ENCODE data around the gene ELSPBP1.
"Not testable (repeated sequence)": the region's sequence is repeated elsewhere in the genome, so short reads cannot be mapped to it uniquely, and the experiment has no call there.

The ELSPBP1 gene

DNA sequence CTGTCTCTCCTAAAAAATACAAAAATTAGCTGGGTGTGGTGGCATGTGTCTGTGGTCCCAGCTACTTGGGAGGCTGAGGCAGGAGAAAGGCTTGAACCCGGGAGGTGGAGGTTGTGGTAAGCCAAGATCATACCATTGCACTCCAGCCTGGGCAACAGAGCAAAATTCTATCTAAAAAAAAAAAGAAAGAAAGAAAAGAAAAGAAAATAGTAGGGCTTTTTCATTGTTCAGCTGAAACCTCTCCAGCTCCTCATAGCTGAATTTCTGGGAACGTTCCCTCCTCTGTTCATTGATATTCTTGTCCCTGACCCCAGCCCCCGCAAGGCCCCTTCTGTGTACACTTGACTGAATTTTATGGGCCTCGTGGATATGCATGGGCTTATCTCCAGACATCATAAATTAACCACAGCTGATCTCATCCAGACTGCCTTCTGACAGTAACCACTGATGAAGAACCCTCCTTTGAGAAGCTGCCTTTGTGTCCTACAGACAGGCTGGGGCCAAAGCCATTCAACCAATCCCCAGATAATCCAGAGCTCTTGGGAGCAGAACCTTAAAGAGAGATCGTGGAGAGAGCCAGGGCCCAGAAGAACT lies at the start of gene ELSPBP1:
Gene ELSPBP1 (plus strand): TSS at position 424 of the 594 bp plus-strand sequence. CDS start 14,036 bp downstream, outside the sequence.
- no peak for DNase-seq

DNA sequence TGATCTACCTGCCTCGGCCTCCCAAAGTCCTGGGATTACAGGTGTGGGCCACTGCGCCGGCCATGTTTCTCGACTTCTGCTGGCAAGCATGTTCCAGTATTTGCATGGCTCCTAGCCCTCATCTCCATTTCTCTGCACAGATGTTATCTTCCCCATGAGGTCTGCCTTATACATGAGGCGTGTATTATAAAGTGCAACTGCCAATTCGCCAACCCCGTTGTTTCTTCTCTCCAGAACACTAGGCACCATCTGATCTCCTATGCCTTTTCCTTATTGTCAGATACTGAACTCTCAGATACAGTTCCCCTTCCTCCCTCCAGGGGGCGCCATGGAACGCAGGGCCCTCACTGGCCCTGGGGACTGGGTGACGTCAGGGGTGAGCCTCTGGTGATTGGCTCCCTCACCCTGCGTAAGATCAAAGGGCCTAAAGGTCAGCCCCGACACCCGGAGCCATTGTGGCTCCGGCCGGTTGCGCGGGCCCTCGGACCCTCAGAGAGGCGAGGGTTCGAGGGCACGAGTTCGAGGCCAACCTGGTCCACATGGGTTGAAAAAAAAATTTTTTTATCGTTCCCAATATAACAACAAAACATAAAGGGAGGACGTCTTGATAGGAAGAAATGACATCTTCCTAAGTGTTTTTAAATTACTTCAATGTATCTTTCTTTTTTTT lies 44.4 kb upstream of the ELSPBP1 start:
- DNase-seq: not testable (repeated sequence)

DNA sequence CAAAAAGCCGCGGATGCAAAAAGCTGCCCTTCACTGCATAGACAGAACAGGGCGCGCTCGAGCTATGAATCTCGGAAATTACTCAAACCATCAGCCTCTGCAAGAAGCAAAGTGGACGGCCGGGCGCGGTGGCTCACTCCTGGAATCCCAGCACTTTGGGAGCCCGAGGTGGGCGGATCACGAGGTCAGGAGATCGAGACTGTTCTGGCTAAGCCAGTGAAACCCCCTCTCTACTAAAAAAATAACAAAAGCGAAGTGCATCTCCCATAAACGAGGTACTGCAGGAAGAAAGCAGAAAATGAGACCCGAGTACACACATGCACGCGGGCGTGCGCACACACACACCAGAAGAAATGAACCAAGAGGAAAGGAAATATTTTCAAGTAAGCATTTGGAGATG lies 42.3 kb upstream of the ELSPBP1 start:
- not testable (repeated sequence) for DNase-seq

DNA sequence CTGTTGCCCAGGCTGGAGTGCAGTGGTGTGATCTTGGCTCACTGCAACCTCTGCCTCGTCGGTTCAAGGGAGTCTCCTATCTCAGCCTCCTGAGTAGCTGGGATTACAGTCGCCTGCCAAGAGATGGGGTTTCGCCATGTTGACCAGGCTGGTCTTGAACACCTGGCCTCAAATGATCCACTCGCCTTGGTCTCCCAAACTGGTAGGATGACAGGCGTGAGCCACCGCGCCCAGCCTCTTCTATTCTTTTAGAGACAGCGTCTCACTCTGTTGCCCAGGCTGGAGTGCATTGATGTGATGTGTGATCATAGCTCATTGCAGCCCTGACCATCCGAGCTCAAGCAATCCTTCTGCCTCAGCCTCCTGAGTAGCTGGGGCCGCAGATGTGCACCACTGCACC lies 38.5 kb upstream of the ELSPBP1 start:
- not testable (repeated sequence) for DNase-seq

DNA sequence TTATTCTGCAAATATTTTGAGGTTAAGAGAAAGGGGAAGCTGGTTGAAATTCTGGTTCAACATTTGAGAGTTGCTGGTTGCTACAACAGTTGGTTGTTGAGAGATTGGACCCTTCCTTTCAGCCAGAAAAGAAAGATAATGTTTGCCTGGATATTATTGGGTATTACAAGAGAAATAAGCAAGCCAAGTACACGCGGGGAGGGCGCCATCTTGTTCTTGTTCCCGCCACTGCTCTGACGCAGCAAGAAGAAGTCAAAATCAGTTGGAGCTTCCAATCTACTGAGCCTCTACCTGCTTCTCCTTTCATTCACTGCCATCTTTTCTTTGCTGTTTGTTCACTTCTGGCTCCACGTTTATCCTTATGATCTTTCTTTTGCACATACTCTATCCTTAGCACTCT lies 20.9 kb upstream of the ELSPBP1 start:
- no peak for DNase-seq

DNA sequence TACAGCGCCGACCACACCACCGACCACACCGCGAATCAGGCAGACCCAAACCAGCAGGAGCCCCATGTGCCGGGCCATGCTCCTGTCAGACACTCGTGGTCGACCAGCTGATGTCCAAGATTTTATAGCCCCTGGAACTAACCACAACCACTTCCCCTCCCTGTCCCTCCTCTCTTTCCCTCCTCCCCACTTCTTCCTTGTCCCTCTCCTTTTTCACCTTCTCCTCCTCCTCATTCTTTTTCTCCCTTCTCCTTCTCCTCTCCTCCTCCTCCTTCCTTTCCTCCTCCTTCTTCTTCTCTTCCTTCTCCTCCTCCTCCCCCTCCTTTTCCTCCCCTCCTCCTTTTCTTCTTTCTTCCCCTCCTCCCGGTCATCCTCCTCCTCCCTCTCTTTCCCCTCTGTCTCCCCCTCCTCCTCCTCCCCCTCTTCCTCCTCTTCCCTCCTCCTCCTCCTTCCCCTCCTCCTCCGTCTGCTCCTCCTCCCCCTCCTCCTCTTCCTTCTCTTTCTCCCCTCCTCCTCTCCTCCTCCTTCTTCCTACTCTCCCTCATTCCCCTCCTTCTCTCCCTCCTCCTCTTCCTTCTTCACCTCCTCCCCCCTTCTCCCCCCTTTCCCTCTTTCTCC lies 3.1 kb upstream of the ELSPBP1 start:
- DNase-seq: no peak

DNA sequence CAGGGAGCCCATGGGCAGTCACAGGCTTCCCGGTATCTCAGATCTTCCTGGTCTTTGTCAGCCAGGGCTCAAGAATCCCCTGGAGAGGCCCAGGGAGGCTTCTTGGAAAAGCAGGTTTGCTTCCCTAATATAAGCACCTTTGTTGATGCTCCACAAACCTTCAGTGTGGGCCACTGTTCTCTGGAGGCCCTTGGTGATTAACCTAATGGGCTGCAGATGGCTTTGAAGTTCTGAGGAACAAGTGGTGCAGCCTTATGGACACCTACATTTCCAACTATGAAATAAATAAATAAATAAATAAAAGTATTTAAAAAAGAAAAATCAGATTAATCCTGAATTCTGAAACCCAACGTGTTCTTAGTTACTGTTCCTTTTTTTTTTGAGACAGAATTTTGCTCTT lies 2.4 kb upstream of the ELSPBP1 start, which contains the start of gene BSPH1:
Gene BSPH1 (minus strand): TSS at position 101 of the 400 bp plus-strand sequence. CDS start 89 bp downstream, at position 12.
- no peak for DNase-seq

DNA sequence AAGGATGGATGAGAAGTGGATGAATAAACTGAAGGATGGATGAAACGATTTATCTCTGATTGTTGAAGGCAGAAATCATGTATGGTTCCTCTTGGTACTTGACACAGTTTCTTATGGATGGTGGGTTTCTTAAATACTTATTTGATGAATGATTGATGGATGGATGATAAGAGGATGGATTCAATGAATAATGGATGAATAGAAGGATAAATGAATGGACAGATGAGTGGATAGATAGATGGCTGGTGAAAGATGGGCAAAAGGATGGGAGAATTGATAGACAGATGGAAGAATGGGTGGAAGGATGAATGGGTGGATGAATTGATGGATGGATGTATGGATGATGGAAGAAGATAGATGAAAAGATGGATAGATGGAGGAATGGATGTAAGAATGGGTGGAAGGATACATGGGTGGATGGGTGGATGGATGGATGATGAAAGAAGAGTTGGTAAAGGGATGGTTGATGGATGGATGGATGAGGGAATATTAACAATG lies 1.8 kb downstream of the ELSPBP1 start:
- DNase-seq: no peak

DNA sequence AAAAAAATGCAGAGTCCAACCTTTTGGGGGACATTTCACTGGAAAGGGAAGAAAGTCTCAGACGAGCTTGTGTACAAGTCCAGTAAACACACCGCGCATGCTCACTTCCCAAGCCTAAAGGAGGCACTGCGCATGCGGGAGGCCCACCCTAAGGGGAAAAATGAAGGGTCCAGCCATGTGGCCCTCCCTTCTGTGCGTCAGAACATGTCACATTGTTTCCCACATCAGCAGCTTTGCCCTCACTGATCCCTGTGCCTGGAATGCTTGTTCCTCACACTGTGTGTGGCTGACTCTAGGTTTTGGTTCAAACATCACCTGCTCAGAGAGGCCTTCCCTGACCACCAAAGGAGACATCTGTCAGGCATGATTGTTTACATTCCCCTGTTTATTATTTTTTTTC lies 4.4 kb downstream of the ELSPBP1 start:
- DNase-seq: no peak

DNA sequence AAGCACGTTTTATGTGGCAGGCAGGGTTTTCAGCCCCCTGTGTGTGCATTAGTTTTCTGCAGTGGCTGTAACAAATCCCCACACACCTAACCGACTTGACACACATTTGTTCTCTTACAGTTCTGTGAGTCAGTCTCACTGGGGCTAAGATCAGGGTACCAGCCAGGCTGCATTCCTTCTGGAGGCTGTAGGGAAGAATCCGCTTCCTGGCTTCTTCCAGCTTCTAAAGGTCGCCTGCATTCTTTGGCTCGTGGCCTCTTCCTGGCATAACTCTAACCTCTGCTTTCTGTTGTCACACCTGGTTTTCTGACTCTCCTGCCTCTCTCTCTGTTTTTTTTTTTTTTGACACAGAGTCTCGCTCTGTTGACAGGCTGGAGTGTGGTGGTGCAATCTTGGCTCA lies 6.4 kb downstream of the ELSPBP1 start:
- DNase-seq: no peak

DNA sequence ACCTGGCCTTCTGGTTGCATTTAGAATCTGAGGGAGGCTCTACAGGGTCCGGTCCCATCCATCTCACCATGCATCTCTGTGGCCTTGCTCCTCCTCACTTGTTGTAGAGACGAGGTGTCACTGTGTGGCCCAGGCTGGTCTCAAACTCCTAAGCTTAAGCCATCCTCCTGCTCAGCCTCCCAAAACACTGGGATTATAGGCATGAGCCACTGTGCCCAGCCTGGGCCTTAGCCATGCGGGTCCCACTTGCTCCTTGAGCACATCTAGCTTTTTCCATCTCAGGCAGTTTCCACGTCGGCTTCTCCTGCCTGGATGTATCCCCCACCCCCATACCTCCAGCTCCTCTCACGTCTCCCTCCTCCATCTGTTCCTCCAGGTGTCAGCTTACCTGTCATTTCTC lies 9.8 kb downstream of the ELSPBP1 start:
- no peak for DNase-seq

DNA sequence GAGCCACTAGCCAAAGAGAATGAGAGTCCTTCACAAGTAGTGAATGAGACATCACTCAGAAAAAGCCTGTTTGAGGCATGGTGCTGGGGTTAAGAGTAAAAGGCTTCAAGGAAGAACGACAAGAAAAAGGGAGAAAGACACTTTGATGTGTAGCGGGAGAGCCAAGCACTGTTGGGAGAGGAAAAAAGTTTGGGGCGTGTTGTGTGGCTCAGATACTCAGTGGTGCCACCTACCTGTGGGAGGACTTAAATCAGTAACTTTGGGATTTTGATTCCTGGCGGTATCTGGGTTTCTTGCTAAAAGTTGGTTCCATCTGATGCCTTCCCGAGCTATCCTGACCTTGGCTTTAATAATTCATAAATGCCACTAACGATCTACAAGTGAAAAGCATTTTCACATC lies 12.3 kb downstream of the ELSPBP1 start:
- DNase-seq: no peak

DNA sequence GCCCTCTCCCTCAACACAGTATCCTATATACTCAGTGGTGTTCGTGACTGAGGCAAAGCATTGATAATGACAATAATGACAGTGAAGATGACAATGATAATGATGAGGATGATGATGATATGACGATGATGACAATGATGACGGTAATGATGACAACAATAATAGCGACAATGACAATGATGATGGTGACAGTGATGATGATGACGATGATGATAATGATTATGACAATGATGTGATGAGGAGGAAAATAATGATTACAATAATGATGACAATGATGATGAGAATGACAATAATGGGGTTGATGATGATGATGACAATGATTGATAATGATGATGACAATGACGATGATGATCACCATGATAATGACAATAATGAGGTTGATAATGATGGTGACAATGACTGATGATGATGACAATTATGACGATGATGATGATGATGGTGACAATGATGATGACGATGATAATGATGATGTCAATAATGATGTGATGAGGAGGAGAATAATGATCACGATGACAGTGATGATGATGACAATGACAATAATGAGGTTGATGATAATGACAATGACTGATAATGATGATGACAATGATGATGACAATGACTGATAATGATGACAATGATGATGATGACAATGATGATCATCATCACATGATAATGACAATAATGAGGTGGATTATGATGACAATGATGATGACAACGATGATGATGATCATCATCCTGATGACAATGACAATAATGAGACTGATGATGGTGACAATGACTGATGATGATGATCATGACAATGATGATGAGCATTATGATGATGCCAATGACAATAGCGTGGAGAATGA lies 16.7 kb downstream of the ELSPBP1 start:
- no peak for DNase-seq

DNA sequence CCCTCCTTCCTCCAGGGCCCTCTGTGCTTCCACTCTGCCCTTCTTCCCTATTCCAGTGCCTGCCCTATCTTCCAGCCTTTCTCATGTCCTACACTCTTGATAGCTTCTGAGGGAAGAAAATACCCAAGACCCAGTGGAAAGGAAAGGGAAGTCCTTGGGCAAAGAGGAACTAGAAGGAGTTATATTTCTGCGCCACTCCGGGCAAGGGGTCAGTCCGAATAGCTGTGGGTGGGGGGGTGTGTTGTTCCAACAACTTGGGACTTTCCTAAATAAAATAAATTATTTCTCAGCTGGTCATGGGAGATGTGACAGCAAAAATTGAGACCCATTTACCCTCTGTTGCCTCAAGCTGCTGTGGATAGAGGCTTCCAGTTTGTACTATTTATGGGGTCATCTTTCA lies 26.3 kb downstream of the ELSPBP1 start:
- DNase-seq: no peak

DNA sequence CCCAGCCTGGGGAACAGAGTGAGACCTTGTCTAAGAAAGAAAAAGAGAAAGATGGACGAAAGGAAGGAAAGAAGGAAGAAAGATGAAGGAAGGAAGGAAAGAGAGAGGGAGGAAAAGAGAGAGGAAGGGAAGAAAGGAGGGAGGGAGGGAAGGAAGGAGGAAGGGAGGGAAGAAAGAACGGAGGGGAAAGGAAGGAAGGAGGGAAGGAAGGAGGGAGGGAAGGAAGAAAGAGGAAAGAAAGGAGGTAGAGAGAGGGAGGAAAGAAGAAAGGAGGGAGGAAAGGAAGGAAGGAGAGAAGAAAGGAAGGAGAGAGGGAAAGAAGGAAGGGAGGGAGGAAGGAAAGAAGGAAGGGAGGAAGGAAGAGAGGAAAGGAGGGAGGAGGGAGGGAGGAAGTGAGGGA lies 28.6 kb downstream of the ELSPBP1 start:
- no peak for DNase-seq

DNA sequence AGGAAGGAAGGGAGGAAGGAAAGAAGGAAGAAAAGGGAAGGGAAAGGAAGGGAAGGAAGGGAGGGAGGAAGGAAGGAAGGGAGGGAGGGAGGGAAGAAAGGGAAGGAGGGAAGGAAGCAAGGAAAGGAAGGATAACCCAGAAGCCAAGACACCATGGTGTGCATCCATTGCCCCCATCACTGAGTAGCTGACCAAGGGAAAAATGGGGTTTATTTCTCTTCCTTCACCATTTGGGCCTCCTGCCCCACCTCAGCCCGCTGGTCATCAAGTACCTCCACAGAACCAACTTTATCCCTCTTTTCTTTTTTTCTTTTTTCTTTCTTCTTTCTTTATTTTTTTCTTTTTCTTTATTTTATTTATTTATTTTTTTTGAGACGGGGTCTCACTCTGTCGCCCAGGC lies 29.1 kb downstream of the ELSPBP1 start:
- no peak for DNase-seq

DNA sequence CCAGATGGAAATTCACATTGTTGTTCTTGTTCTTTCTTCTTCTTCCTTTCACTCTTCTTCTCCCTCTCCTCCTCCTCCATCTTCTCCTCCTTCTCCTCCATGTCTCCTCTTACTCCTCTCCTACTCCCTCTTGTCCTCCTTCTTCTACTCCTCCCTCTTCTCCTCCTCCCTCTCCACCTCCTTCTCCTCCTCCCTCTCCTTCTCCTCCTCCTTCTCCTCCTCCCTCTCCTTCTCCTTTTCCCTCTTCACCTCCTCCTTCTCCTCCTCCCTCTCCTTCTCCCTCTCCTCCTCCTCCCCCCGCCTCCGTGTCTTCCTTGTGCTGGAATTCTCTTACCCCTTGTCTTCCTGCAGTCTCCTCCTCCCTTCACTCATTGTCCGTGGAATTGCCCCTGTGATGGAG lies 31.0 kb downstream of the ELSPBP1 start:
- DNase-seq: no peak

DNA sequence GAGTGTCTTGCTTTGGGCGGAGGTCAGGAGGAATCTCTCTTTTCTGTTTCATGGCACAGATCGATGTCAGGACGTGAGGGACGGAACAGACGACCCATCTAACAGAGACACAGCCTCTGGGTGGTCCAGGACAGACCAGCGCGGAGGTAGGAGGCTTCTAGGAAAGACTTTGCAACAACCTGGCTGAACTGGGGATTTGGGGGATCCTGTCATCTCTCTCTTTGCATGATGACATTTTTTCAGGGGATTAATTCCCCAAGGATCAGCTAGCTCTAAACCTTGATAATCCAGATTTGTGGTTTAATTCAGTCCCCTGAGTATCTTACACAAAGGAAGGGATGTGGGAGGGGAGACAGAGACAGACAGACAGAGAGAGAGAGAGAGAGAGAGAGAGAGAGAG lies 35.0 kb downstream of the ELSPBP1 start:
- no peak for DNase-seq

DNA sequence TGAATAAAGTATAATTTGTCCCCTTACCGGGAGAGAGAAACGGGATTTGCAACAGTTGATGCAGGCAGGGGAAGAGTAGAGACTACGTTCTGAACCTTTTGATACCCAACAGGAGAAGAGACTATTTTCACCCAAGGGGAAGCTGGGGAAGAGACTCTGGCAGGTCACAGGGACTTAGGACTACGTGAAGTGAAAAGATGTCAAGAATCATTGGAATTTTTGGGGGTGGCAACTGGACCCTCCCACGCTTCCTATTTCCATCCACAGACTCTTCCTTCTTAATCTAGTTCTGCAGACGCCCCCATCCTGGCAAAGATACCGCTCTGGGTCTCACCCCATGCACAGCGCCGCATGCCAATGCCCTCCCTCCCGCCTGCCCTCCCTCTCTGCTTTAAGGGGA lies 35.6 kb downstream of the ELSPBP1 start:
- no peak for DNase-seq

DNA sequence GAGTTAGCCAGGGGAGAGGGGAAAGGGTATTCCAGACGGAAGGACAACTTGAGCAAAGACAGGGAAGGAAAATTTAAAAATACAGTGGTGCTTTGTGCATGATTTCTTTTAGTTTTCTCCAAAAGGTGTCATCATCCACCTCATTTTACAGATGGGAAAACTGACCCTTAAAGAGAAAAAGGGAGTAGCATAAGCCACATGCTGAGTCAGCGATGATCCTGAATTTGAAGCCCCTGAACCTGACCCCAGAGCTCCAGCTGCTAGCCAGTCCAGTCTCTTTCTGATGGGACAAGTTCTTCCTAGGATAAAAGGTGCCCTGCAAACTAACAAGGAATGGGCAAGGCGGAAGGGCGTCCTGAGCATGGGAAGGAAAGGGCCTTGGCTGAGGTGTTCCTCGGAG lies 39.2 kb downstream of the ELSPBP1 start:
- DNase-seq: no peak

DNA sequence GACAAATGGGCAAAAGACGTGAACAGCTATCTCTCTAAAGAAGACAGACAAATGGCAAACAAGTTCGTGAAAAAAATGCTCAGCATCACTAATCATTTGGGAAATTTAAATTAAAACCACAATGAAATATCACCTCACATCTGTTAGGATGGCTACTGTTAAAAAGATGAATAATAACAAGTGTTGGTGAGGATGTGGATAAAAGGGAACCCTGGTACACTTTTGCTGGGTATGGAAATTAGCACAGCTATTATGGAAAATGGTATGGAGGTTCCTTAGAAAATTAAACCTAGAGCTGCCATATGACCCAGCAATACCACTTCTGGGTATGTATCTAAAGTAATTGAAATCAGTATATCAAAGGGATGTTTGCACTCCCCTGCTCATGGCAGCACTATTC lies 42.3 kb downstream of the ELSPBP1 start:
- no peak for DNase-seq

DNA sequence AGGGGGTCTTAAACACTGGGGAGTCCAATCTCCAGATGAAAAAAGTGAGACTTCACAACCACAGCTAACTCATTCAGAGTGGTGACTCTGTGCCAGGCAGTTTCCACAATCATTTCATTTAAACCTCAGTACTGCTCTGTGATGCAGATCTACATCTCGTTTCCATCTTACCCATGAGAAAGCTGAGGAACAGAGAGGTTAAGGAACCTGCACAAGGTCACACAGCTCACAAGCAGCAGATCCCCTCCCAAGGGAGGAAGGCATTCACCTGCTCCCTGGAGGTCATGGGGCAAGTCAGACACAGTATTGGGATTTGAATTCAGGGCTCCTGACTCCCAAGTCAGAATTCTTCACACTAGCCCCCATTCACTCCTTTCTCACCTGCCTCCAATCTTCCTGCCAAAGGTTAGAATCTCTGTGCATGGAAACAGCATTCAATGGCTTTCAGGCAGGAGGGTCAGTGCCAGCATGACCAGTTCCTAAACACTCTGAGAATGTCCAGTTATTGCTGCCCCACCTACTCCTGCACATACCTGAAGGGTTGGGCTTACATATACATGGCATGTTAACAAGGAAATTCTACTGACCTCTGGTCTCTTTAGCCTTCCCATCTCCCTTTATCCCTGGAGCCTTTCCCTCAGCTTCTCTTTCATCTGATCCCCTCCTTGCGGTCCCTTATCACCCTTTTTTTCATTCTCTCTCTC lies 47.6 kb downstream of the ELSPBP1 start:
- no peak for DNase-seq

Measured in NCI-H2081 treated with DMSO at 0.1 percent for 48 hours (cell line).